Right lobe of liver (tissue), 6 donors: Measurements from ENCODE around the gene GALNS. TPM values are rescaled to one million over a fixed set of nuclear protein-coding genes. Genes with fewer than 3 reads are reported as not detected.
A peak's percentile ranks its signal among the peaks of the same experiment; 100 is the strongest.

Experiments used
- ATAC-seq, 4 donors: fragments of 200-7000 bp; cut with Tn5 transposase; one replicate each; pipeline ENCODE4 v1.9.1; 2020; ENCODE audit warnings: mild to moderate bottlenecking in 4 of 4, moderate library complexity in 4 of 4
- DNase-seq, 3 donors: peaks; one replicate each; pipeline ENCODE4 v3.0.0-alpha.2; 2020
- H3K27ac ChIP-seq, 3 donors: fragments of 200-600 bp; one replicate each; pipeline ENCODE4 v1.8.0; 2022
- H3K27me3 ChIP-seq, 2 donors: fragments of 200-600 bp; one replicate each; pipeline ENCODE4 v1.8.0; 2022
- H3K36me3 ChIP-seq, 4 donors: fragments of 200-600 bp; sonication (generic) in 1 of 4; one replicate each; pipeline versions ENCODE4 v1.5.1 to v1.8.0; 2017 to 2022; ENCODE audit warnings: control low read depth in 1 of 4
- H3K4me1 ChIP-seq, 4 donors: fragments of 200-600 bp; sonication (generic) in 1 of 4; one replicate each; pipeline versions ENCODE4 v1.5.1 to v1.8.0; 2017 to 2022; ENCODE audit warnings: control low read depth in 1 of 4
- H3K4me3 ChIP-seq, 3 donors: fragments of 200-600 bp; one replicate each; pipeline ENCODE4 v1.8.0; 2022
- H3K9me3 ChIP-seq, 4 donors: fragments of 200-600 bp; sonication (generic) in 1 of 4; one replicate each; pipeline versions ENCODE4 v1.5.1 to v1.8.0; 2017 to 2022; ENCODE audit warnings: control low read depth in 1 of 4
- CTCF ChIP-seq, 4 donors: fragments of 200-600 bp in 3 of 4; fragments of 450-650 bp in 1 of 4; IDR thresholded peaks; one replicate each; pipeline versions ENCODE4 v1.5.1 to v1.8.0; 2016 to 2022; ENCODE audit warnings: antibody characterized with exemption in 4 of 4, mild to moderate bottlenecking in 2 of 4
- POLR2A ChIP-seq: fragments of 450-650 bp; IDR thresholded peaks from one replicate; pipeline ENCODE4 v1.6.1; 2017; ENCODE audit warnings: antibody characterized with exemption, mild to moderate bottlenecking
- WGBS: methylation state at CpG from one replicate; pipeline ENCODE4 v1.1.6; 2018; ENCODE audit warnings: low coverage, low lambda C conversion rate; ENCODE audit not compliant: insufficient coverage; ENCODE audit errors: missing lambda C conversion rate; 5-methylcytosine and 5-hydroxymethylcytosine counted together
- intact Hi-C, 2 donors: fragments of 100-400 bp; cut with DNase I; formaldehyde crosslinking; loops; one replicate each; pipeline versions ENCODE4 v1.11.2 to v1.14.1; 2022
- total RNA-seq, 6 experiments: library from RNA; depleted of rRNA in 2 of 6; stranded (reverse); fragments of >200 nt in 2 of 6; fragmentation: NEBNext Ultra II Directional in 3 of 6; extraction: Animal tissue kit (Norgen Biotek cat#: 25700) in 3 of 6; gene quantifications; one replicate each; pipeline versions ENCODE4 v1.1.0 to v1.2.4, GENCODE V29; 2016 to 2023
- donor health status: DM: no; HTN: yes; CAD: no.
- donor health status: DM: no; HTN: no; CAD: no.
- donor health status: DM: no; HTN: no; CAD: no.
- donor health status: DM: no; HTN: yes; CAD: no.
- donor health status: DM: no; HTN: yes; CAD: no.

GALNS gene
- total RNA-seq, 6 experiments from 2014 or later: 9.2 to 20.6 (median 16.5) TPM

- TF ChIP-seq POLR2A (no peak), CTCF (IDR thresholded peaks at IDR 0.05) (no peak)
- Histone ChIP-seq H3K4me3 (no peak overlapping the region), H3K4me1 (no peaks in the 10 kb centered on the region), H3K9me3 (no peaks in the 10 kb centered on the region), H3K36me3 (peaks cover 0 to 2% (median 0%) of the 10 kb centered on the region in 4 donors), H3K27me3 (no peaks in the 10 kb centered on the region), H3K27ac (no peak overlapping the region)
- DNase-seq (no peak), ATAC-seq (no peak)
- WGBS: 52% methylated on average over 3 of the region's 40 CpGs
- intact Hi-C loops: loop anchor here in 1 of 2 donors (10.0 kb wide), 2 partner anchors 47 to 347 kb away; partner anchors contain the start of gene PABPN1L
Observed at GRCh38 chr16:88817785-88818574, 38.8 kb downstream of the GALNS start.

DNA sequence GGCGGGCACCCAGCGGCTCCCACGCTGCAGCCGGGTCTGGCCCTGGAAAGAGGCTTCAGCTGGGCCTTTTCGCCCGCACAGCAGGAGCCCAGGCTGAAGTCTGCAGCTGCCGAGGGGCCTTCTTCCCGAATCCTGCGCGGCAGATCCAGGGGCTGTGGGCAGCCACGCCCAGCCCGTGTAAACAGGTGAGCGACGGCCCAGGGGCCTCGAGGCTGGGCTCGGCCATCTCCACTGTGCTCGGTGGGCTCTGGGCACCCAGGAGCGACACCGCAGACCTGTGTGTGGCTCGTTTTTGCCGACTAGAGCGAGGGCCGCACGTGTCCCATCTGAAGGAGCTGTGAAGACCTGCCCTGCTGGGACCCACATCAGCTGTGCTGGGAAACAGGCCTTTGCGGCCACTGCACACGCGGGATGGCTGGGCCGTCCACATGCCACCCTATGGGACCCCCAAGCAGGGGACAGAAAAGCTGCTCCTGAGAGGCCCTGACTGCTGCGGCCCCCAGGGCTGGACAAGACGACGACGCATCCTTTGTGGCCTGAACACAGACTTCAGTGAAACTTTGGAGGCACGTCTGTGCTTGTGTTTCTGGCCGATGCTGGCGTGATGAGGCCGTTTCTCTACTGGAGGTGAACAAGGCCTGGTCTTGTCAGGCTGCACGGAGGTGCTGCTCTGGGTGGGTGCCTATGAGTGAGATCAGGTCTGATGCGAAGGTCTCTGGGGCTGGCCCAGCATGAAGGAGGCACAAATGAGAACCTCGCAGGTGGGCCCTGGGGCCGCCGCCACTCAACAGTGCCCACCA lies 39.8 kb downstream of the GALNS start:
- Histone ChIP-seq H3K27ac (no peak overlapping the region), H3K9me3 (no peaks in the 10 kb centered on the region), H3K4me1 (peaks cover 0 to 5% (median 0%) of the 10 kb centered on the region in 4 donors), H3K36me3 (no peaks in the 10 kb centered on the region), H3K4me3 (no peak overlapping the region), H3K27me3 (no peaks in the 10 kb centered on the region)
- ATAC-seq: no peak
- no peak for TF ChIP-seq CTCF (IDR thresholded peaks at IDR 0.05)
- TF ChIP-seq POLR2A: no peak
- intact Hi-C loops: loop anchor here in 1 of 2 donors (10.0 kb wide), 2 partner anchors 48 to 348 kb away; partner anchors contain the start of gene PABPN1L
- no peak for DNase-seq
- 95% methylated on average over 4 of the region's 41 CpGs for WGBS

DNA sequence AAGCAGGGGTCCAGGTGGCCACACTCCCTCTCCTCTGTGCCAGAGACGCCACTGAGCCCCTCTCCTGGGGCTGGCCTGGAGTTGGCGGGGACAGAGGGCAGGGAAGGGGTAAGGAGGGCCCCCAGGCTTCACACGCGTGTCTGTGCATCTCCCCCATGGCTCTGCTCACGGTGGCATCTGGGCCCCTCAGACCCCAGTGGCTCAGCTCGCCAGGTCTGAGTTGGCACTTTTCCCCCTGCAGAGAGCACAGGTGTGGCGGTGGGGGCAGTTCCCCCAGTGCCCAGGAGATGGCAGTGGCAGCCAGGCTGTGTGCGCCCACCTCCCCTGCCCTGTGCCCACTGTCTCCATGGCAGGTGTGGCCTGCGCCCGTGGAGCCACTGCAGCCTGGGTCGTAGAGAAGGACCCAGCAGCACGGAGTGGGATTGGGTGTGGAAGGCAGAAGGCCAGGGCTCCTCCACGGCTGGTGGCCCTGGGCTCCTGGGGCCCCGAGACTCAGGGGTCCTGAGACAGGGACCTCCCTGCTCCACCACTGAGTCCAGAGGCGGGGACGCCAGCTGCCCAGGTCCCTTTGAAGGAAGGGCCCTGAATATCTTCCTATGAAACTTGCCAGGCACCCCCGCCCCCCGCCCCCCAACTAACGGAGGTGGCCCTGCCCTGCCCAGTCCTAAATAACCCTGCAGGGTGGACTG lies 40.7 kb downstream of the GALNS start:
- H3K4me1 ChIP-seq: peaks cover 0 to 9% (median under 1%) of the 10 kb centered on the region in 4 donors
- H3K4me3 ChIP-seq: no peak overlapping the region
- no peaks in the 10 kb centered on the region for H3K27me3 ChIP-seq
- TF ChIP-seq CTCF (IDR thresholded peaks at IDR 0.05): peak; percentile 67 to 78 (median 72)
- TF ChIP-seq POLR2A: no peak
- no CpG with 5 or more reads among the region's 19 CpGs for WGBS
- ATAC-seq (peak in 2 of 4 donors; percentile 10 to 28), DNase-seq (no peak)
- no peaks in the 10 kb centered on the region for H3K9me3 ChIP-seq
- no peak overlapping the region for H3K27ac ChIP-seq
- intact Hi-C loops: loop anchor here in 1 of 2 donors (10.0 kb wide), 2 partner anchors 49 to 349 kb away; partner anchors contain the start of gene PABPN1L
- no peaks in the 10 kb centered on the region for H3K36me3 ChIP-seq

DNA sequence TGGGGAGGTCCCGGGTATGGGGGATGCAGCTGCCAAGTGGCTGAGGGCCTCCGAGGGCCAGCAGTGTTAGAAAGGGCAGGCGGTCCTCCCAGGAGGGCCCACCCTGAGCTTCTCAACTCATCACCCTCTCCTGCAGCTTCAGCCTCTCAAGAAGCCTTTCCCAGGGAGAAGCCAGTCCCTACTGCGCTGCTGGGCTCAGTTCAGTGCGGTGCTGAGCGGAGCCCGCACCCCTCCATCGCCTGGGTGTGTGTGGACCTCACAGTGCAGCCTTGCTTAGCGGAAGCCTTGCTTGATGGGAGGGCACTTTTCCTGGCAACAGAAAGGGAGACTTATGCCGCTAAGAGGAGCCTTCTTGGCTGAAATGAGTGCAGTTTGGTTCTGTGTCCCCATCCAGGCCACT lies 41.5 kb downstream of the GALNS start:
- intact Hi-C loops: loop anchor here in 1 of 2 donors (10.0 kb wide), 2 partner anchors 50 to 350 kb away; partner anchors contain the start of gene PABPN1L
- DNase-seq: no peak

More for the DNA sequence above, 41.5 kb downstream of the GALNS start:
- ATAC-seq: no peak
- Histone ChIP-seq H3K36me3 (no peaks in the 10 kb centered on the region), H3K27me3 (no peaks in the 10 kb centered on the region), H3K9me3 (no peaks in the 10 kb centered on the region), H3K27ac (no peak overlapping the region), H3K4me3 (no peak overlapping the region), H3K4me1 (peaks cover 0 to 17% (median 4%) of the 10 kb centered on the region in 4 donors)
- WGBS: no CpG with 5 or more reads among the region's 10 CpGs
- TF ChIP-seq POLR2A: no peak
- TF ChIP-seq CTCF (IDR thresholded peaks at IDR 0.05): no peak
